Trophoblast cell (in vitro differentiated cells and primary cell): ENCODE data around the gene REV3L.
"Not testable (repeated sequence)": the region's sequence is repeated elsewhere in the genome, so short reads cannot be mapped to it uniquely, and the experiment has no call there.

Experiments used
- DNase-seq, 2 donors: peaks; one replicate each; pipeline ENCODE4 v3.0.0-alpha.2; 2016
- H2AFZ ChIP-seq: 2 replicates; pipeline ENCODE4 v1.6.1; 2013; ENCODE audit warnings: low read length, moderate library complexity, mild to moderate bottlenecking; ENCODE audit not compliant: insufficient read depth, poor library complexity
- H2AK5ac ChIP-seq: 2 replicates; pipeline ENCODE4 v1.6.1; 2013; ENCODE audit warnings: mild to moderate bottlenecking, low read length
- H2BK120ac ChIP-seq: 2 replicates; pipeline ENCODE4 v1.6.1; 2013; ENCODE audit warnings: low read length, mild to moderate bottlenecking, moderate library complexity; ENCODE audit not compliant: insufficient read depth, poor library complexity
- H2BK12ac ChIP-seq: 2 replicates; pipeline ENCODE4 v1.6.1; 2013; ENCODE audit warnings: mild to moderate bottlenecking, low read length, moderate library complexity
- H2BK5ac ChIP-seq: 2 replicates; pipeline ENCODE4 v1.6.1; 2013; ENCODE audit warnings: low read length, low read depth, moderate library complexity, mild to moderate bottlenecking; ENCODE audit not compliant: poor library complexity
- H3K14ac ChIP-seq: 2 replicates; pipeline ENCODE4 v1.6.1; 2013; ENCODE audit warnings: mild to moderate bottlenecking, low read length
- H3K18ac ChIP-seq: 2 replicates; pipeline ENCODE4 v1.6.1; 2013; ENCODE audit warnings: mild to moderate bottlenecking, low read length
- H3K23ac ChIP-seq: 2 replicates; pipeline ENCODE4 v1.6.1; 2013; ENCODE audit warnings: low read length
- H3K27ac ChIP-seq: 2 replicates; pipeline ENCODE4 v1.5.1; 2013; ENCODE audit warnings: low read depth, mild to moderate bottlenecking, inconsistent platforms, low read length, moderate library complexity
- H3K27me3 ChIP-seq: 2 replicates; pipeline ENCODE4 v1.6.1; 2013; ENCODE audit warnings: inconsistent platforms, mild to moderate bottlenecking, low read length, moderate library complexity; ENCODE audit not compliant: insufficient read depth
- H3K36me3 ChIP-seq, 2 experiments: 1 replicate in 1 of 2; 2 replicates in 1 of 2; pipeline ENCODE4 v1.6.1; 2013; ENCODE audit warnings: low read length in 2 of 2, mild to moderate bottlenecking in 2 of 2, moderate library complexity in 1 of 2; ENCODE audit not compliant: insufficient read depth in 2 of 2, control insufficient read depth in 1 of 2
- H3K4ac ChIP-seq: 2 replicates; pipeline ENCODE4 v1.6.1; 2013; ENCODE audit warnings: low read depth, mild to moderate bottlenecking, low read length, moderate library complexity
- H3K4me1 ChIP-seq, 2 experiments: 1 replicate in 1 of 2; 2 replicates in 1 of 2; pipeline ENCODE4 v1.6.1; 2013; ENCODE audit warnings: low read length in 2 of 2, mild to moderate bottlenecking in 2 of 2, moderate library complexity in 1 of 2; ENCODE audit not compliant: insufficient read depth in 2 of 2, control insufficient read depth in 1 of 2
- H3K4me2 ChIP-seq: 2 replicates; pipeline ENCODE4 v1.6.1; 2013; ENCODE audit warnings: inconsistent platforms, mild to moderate bottlenecking, low read length, moderate library complexity
- H3K4me3 ChIP-seq: 2 replicates; pipeline ENCODE4 v1.5.1; 2013; ENCODE audit warnings: mild to moderate bottlenecking, low read depth, low read length, inconsistent platforms
- H3K79me1 ChIP-seq: one replicate; pipeline ENCODE4 v1.6.1; 2013; ENCODE audit warnings: low read length
- H3K79me2 ChIP-seq: 2 replicates; pipeline ENCODE4 v1.6.1; 2013; ENCODE audit warnings: low read length, mild to moderate bottlenecking; ENCODE audit not compliant: control insufficient read depth, insufficient read depth, poor library complexity
- H3K9ac ChIP-seq: 2 replicates; pipeline ENCODE4 v1.6.1; 2013; ENCODE audit warnings: mild to moderate bottlenecking, low read length
- H3K9me3 ChIP-seq: 2 replicates; pipeline ENCODE4 v1.6.1; 2013; ENCODE audit warnings: low read depth, mild to moderate bottlenecking, control low read depth, inconsistent platforms, low read length; ENCODE audit not compliant: insufficient read depth
- H4K12ac ChIP-seq: 2 replicates; pipeline ENCODE4 v1.6.1; 2013; ENCODE audit warnings: low read depth, mild to moderate bottlenecking, low read length, moderate library complexity
- H4K8ac ChIP-seq: 2 replicates; pipeline ENCODE4 v1.6.1; 2013; ENCODE audit warnings: low read depth, mild to moderate bottlenecking, low read length, moderate library complexity
- H4K91ac ChIP-seq: one replicate; pipeline ENCODE4 v1.6.1; 2013; ENCODE audit warnings: low read depth, mild to moderate bottlenecking, low read length, moderate library complexity
- WGBS: extraction: QIAGEN DNeasy Blood & Tissue Kit; methylation state at CpG from one replicate; pipeline ENCODE4 v1.1.7; 2013; ENCODE audit warnings: missing lambda C conversion rate; ENCODE audit not compliant: insufficient read length, insufficient coverage; ENCODE audit errors: extremely low coverage; 5-methylcytosine and 5-hydroxymethylcytosine counted together

REV3L gene

DNA sequence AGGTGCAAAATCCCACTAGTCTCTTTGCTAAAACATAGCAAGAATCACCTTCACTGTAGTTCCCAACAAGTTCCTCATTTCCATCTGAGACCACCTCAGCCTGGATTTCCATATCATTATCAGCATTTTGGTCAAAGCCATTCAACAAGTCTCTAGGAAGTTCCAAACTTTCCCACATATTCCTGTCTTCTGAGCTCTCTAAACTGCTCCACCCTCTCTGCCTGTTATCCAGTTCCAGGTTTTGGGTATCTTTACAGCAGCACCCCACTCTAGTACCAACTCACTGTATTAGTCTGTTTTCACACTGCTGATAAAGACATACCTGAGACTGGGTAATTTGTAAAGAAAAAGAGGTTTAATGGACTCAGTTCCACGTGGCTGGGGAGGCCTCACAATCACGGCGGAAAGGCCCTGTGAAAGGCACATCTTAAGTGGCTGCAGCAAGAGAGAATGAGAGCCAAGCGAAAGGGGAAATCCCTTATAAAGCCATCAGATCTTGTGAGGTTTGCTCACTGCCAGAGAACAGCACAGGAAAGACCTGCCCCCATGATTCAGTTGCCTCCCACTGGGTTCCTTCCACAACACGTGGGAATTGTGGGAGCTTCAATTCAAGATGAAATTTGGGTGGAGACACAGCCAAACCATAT lies 192.2 kb downstream of the REV3L start:
- DNase-seq: peak in 1 of 2 donors; percentile 37
- WGBS: no CpG with 5 or more reads among the region's 5 CpGs
- H4K91ac ChIP-seq: peak overlapping the region; percentile 61
- H3K27ac ChIP-seq: peak overlapping the region; percentile 34
- H2AFZ ChIP-seq, H3K79me2 ChIP-seq, H2AK5ac ChIP-seq, H3K27me3 ChIP-seq, H4K12ac ChIP-seq, H3K36me3 ChIP-seq, H3K9me3 ChIP-seq, H2BK5ac ChIP-seq, H4K8ac ChIP-seq, H3K9ac ChIP-seq, H3K4me3 ChIP-seq, H3K4me2 ChIP-seq, H3K14ac ChIP-seq, H2BK12ac ChIP-seq, H3K18ac ChIP-seq, H2BK120ac ChIP-seq, H3K4ac ChIP-seq, H3K23ac ChIP-seq, H3K79me1 ChIP-seq: not testable (repeated sequence)
- peaks cover 7 to 11% of the 10 kb centered on the region in 2 experiments for H3K4me1 ChIP-seq

DNA sequence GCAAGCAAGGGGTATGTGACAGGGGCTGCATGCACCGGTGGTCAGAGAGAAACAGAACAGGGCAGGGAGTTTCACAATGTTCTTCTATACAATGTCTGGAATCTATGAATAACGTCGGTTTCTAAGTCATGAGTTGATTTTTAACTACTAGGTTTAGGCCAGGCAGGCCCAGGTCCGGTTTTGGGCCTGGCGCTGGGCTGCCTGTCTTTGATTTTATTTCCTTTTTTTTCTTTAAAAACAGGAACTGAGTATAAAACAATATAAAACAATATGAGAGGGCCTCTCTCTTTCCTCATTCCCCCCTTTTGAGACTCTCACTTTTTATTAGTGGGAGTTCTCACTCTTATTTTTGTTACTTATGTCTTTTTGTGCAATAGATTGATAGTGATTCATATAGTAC lies 198.7 kb downstream of the REV3L start:
- not testable (repeated sequence) for H2BK12ac ChIP-seq, H3K27ac ChIP-seq
- WGBS: no CpG with 5 or more reads among the region's 5 CpGs

DNA sequence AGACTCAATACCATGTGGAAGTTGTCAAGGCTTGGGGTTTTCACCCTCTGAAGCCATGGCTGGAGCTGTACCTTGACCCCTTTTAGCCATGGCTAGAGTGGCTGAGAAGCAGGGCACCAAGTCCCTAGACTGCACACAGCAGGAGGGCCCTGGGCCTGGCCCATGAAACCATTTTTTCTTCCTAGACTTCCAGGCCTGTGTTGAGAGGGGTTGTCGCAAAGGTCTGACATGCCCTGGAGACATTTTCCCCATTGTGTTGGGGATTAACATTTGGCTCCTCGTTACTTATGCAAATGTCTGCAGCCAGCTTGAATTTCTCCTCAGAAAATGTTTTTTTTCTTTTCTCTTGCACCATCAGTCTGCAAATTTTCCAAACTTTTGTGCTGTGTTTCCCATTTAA lies 199.3 kb downstream of the REV3L start:
- H3K4me1 ChIP-seq: peaks cover 0 to 10% of the 10 kb centered on the region in 2 experiments
- H3K4ac ChIP-seq: peak overlapping the region; percentile 44
- peak overlapping the region; percentile 21 for H3K14ac ChIP-seq
- peak overlapping the region; percentile 53 for H4K8ac ChIP-seq
- peaks cover 2% of the 10 kb centered on the region for H3K79me2 ChIP-seq
- WGBS: no CpG with 5 or more reads among the region's 2 CpGs
- H2BK5ac ChIP-seq: peak overlapping the region; percentile 34
- peak overlapping the region; percentile 13 for H2AFZ ChIP-seq
- H3K9ac ChIP-seq: no peak overlapping the region
- no peak overlapping the region for H3K23ac ChIP-seq
- peaks cover 2% of the 10 kb centered on the region for H3K9me3 ChIP-seq
- H2BK12ac ChIP-seq: no peak overlapping the region
- H4K12ac ChIP-seq: no peak overlapping the region
- peaks cover 12 to 13% of the 10 kb centered on the region in 2 experiments for H3K36me3 ChIP-seq
- DNase-seq: no peak
- peak overlapping the region; percentile 60 for H3K27ac ChIP-seq
- H3K79me1 ChIP-seq: no peaks in the 10 kb centered on the region
- H2BK120ac ChIP-seq: peak overlapping the region; percentile 27
- H3K27me3 ChIP-seq: no peaks in the 10 kb centered on the region
- no peak overlapping the region for H3K4me3 ChIP-seq
- no peak overlapping the region for H2AK5ac ChIP-seq
- H3K4me2 ChIP-seq: no peak overlapping the region
- peak overlapping the region; percentile 35 for H4K91ac ChIP-seq
- H3K18ac ChIP-seq: peak overlapping the region; percentile 62

More for the DNA sequence above, 198.7 kb downstream of the REV3L start:
- peak in 1 of 2 donors; percentile 22 for DNase-seq
- not testable (repeated sequence) for H4K12ac ChIP-seq, H3K79me1 ChIP-seq, H3K4ac ChIP-seq, H2BK120ac ChIP-seq, H3K18ac ChIP-seq, H3K9ac ChIP-seq, H3K4me3 ChIP-seq, H3K27me3 ChIP-seq, H2AFZ ChIP-seq, H3K79me2 ChIP-seq, H3K23ac ChIP-seq, H4K8ac ChIP-seq, H2AK5ac ChIP-seq, H4K91ac ChIP-seq, H3K4me2 ChIP-seq, H3K14ac ChIP-seq, H3K9me3 ChIP-seq, H2BK5ac ChIP-seq, H3K4me1 ChIP-seq
- H3K36me3 ChIP-seq: peaks cover 10 to 13% of the 10 kb centered on the region in 2 experiments

DNA sequence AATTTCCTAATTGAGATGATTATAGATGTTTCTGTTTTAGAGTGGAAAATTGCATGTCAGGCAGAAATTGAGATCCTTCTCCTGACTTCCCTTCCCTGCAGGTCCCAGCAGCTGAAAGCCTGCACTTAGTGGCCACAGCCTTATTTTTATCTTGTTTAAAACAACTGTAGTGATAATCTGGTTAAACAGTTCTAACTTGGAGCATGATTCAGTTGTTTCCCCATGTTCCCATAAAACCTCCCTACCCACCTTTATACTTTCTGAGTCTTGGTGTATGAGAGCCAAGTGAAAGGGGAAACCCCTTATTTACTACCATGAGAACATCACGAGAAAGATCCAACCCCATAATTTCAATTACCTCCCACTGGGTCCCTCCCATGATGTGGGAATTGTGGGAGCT lies 200.5 kb downstream of the REV3L start:
- H3K4ac ChIP-seq: no peak overlapping the region
- H3K79me2 ChIP-seq: peaks cover 2% of the 10 kb centered on the region
- no CpG with 5 or more reads among the region's 1 CpG for WGBS
- H3K23ac ChIP-seq: no peak overlapping the region
- peaks cover 0 to 10% of the 10 kb centered on the region in 2 experiments for H3K4me1 ChIP-seq
- no peak overlapping the region for H2BK12ac ChIP-seq
- no peak overlapping the region for H3K4me3 ChIP-seq
- no peak overlapping the region for H2BK120ac ChIP-seq
- no peak overlapping the region for H3K9ac ChIP-seq
- no peak overlapping the region for H4K8ac ChIP-seq
- no peak overlapping the region for H3K27ac ChIP-seq
- no peaks in the 10 kb centered on the region for H3K27me3 ChIP-seq
- H2BK5ac ChIP-seq: no peak overlapping the region
- H3K36me3 ChIP-seq: peaks cover 11 to 16% of the 10 kb centered on the region in 2 experiments
- H4K91ac ChIP-seq: no peak overlapping the region
- H3K14ac ChIP-seq: no peak overlapping the region
- no peak overlapping the region for H4K12ac ChIP-seq
- no peak overlapping the region for H3K18ac ChIP-seq
- H3K79me1 ChIP-seq: peaks cover 2% of the 10 kb centered on the region
- H3K4me2 ChIP-seq: no peak overlapping the region
- no peak overlapping the region for H2AK5ac ChIP-seq
- H2AFZ ChIP-seq: no peak overlapping the region
- H3K9me3 ChIP-seq: peaks cover 2% of the 10 kb centered on the region
- DNase-seq: no peak
